Measurements from ENCODE around the gene ARID4B.
"Not testable (repeated sequence)": the region's sequence is repeated elsewhere in the genome, so short reads cannot be mapped to it uniquely, and the experiment has no call there.

Gene ARID4B

GRCh38 chr1:235327559-235328270, at the start of gene ARID4B:
ARID4B (minus strand) TSS chr1:235328179; CDS start chr1:235326919, 1,260 bp downstream.
- peak in 1 of 2 donors; percentile 46 for DNase-seq (ENCODE audit: low read depth in 2 of 2)

- no peak for DNase-seq (ENCODE audit: low read depth in 2 of 2)
These were observed 48.1 kb upstream of the ARID4B start for GRCh38 chr1:235375919-235376605.

- DNase-seq (ENCODE audit: low read depth in 2 of 2): no peak
These were observed 41.8 kb upstream of the ARID4B start for GRCh38 chr1:235369802-235370201.

GRCh38 chr1:235368428-235368827, 40.4 kb upstream of the ARID4B start:
- no peak for DNase-seq (ENCODE audit: low read depth in 2 of 2)

- peak; percentile 65 to 80 for DNase-seq (ENCODE audit: low read depth in 2 of 2)
These were observed 39.3 kb upstream of the ARID4B start, which contains the start of gene TBCE for GRCh38 chr1:235367000-235367908. TBCE (plus strand) TSS chr1:235367427; CDS start chr1:235380050, 12,623 bp downstream.

GRCh38 chr1:235366286-235366685, 38.3 kb upstream of the ARID4B start:
- DNase-seq (ENCODE audit: low read depth in 2 of 2): peak in 1 of 2 donors; percentile 11

GRCh38 chr1:235364189-235364588, 36.2 kb upstream of the ARID4B start:
- DNase-seq (ENCODE audit: low read depth in 2 of 2): not testable (repeated sequence)

- no peak for DNase-seq (ENCODE audit: low read depth in 2 of 2)
These were observed 30.9 kb upstream of the ARID4B start for GRCh38 chr1:235358899-235359298.

GRCh38 chr1:235357485-235358373, 29.8 kb upstream of the ARID4B start:
- DNase-seq (ENCODE audit: low read depth in 2 of 2): no peak

GRCh38 chr1:235351898-235352297, 23.9 kb upstream of the ARID4B start:
- no peak for DNase-seq (ENCODE audit: low read depth in 2 of 2)

GRCh38 chr1:235351441-235351840, 23.5 kb upstream of the ARID4B start:
- no peak for DNase-seq (ENCODE audit: low read depth in 2 of 2)

GRCh38 chr1:235343726-235344125, 15.7 kb upstream of the ARID4B start:
- DNase-seq (ENCODE audit: low read depth in 2 of 2): no peak

- no peak for DNase-seq (ENCODE audit: low read depth in 2 of 2)
These were observed 14.5 kb upstream of the ARID4B start for GRCh38 chr1:235342471-235342870.

GRCh38 chr1:235342039-235342438, 14.1 kb upstream of the ARID4B start:
- no peak for DNase-seq (ENCODE audit: low read depth in 2 of 2)

GRCh38 chr1:235341334-235341733, 13.4 kb upstream of the ARID4B start:
- DNase-seq (ENCODE audit: low read depth in 2 of 2): no peak

- DNase-seq (ENCODE audit: low read depth in 2 of 2): no peak
These were observed 11.8 kb upstream of the ARID4B start for GRCh38 chr1:235339746-235340145.

- peak in 1 of 2 donors; percentile 15 for DNase-seq (ENCODE audit: low read depth in 2 of 2)
These were observed 8.9 kb upstream of the ARID4B start for GRCh38 chr1:235336903-235337302.

- no peak for DNase-seq (ENCODE audit: low read depth in 2 of 2)
These were observed 3.4 kb upstream of the ARID4B start for GRCh38 chr1:235331401-235331800.

- DNase-seq (ENCODE audit: low read depth in 2 of 2): no peak
These were observed 2.9 kb upstream of the ARID4B start for GRCh38 chr1:235330918-235331285.

- peak; percentile 25 to 32 for DNase-seq (ENCODE audit: low read depth in 2 of 2)
These were observed 1.3 kb upstream of the ARID4B start for GRCh38 chr1:235329139-235329902.
